Ovary (tissue), 3 donors: ENCODE measurements around the gene ULK2.

Experiments
- EP300 ChIP-seq: sonication (generic); formaldehyde crosslinking; IDR thresholded peaks from one replicate; pipeline ENCODE4 v1.6.1; 2017; ENCODE audit warnings: antibody characterized with exemption
- POLR2A ChIP-seq: fragments of 450-650 bp; IDR thresholded peaks from one replicate; pipeline ENCODE4 v1.6.1; 2017; ENCODE audit warnings: antibody characterized with exemption, mild to moderate bottlenecking, moderate library complexity
- TF ChIP-seq, protein P1 (sequence below), 3 donors: fragments of 450-650 bp in 2 of 3; fragments of 200-600 bp in 1 of 3; IDR thresholded peaks; one replicate each; pipeline versions ENCODE4 v1.5.1 to v1.8.0; 2016 to 2022; ENCODE audit warnings: antibody characterized with exemption in 3 of 3, mild to moderate bottlenecking in 1 of 3
- donor health status: DM: no; HTN: no; CAD: no.

- TF ChIP-seq, protein P1, sequence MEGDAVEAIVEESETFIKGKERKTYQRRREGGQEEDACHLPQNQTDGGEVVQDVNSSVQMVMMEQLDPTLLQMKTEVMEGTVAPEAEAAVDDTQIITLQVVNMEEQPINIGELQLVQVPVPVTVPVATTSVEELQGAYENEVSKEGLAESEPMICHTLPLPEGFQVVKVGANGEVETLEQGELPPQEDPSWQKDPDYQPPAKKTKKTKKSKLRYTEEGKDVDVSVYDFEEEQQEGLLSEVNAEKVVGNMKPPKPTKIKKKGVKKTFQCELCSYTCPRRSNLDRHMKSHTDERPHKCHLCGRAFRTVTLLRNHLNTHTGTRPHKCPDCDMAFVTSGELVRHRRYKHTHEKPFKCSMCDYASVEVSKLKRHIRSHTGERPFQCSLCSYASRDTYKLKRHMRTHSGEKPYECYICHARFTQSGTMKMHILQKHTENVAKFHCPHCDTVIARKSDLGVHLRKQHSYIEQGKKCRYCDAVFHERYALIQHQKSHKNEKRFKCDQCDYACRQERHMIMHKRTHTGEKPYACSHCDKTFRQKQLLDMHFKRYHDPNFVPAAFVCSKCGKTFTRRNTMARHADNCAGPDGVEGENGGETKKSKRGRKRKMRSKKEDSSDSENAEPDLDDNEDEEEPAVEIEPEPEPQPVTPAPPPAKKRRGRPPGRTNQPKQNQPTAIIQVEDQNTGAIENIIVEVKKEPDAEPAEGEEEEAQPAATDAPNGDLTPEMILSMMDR (IDR thresholded peaks at IDR 0.05) = no peak
- no peak for TF ChIP-seq POLR2A
- TF ChIP-seq EP300 = no peak
Observed at GRCh38 chr17:19812407-19812806, 55.3 kb downstream of the ULK2 start.
